SK-N-SH treated with all-trans-retinoic acid at 6 μM for 48 hours (cell line): ENCODE measurements around the gene ETF1.

Experiments
- ARNTL ChIP-seq: fragments of 450-650 bp; formaldehyde crosslinking; IDR thresholded peaks from 2 replicates; pipeline ENCODE4 v1.5.0; 2020; ENCODE audit warnings: low read depth, mild to moderate bottlenecking, moderate library complexity, borderline replicate concordance
- CREB5 ChIP-seq: fragments of 250-450 bp; sonication (Bioruptor Pico); IDR thresholded peaks from 2 replicates; pipeline ENCODE4 v1.5.1; 2020; ENCODE audit warnings: low read depth, mild to moderate bottlenecking, moderate library complexity
- CSRNP3 ChIP-seq: fragments of 250-450 bp; sonication (Bioruptor Pico); IDR thresholded peaks from 2 replicates; pipeline ENCODE4 v1.5.1; 2021; ENCODE audit warnings: mild to moderate bottlenecking, moderate library complexity
- ESRRG ChIP-seq: fragments of 250-450 bp; sonication (Bioruptor Pico); IDR thresholded peaks from 2 replicates; pipeline ENCODE4 v1.6.1; 2021; ENCODE audit warnings: mild to moderate bottlenecking
- ISL1 ChIP-seq: fragments of 250-450 bp; sonication (Bioruptor Pico); IDR thresholded peaks from 2 replicates; pipeline ENCODE4 v2.1.2; 2022; ENCODE audit warnings: mild to moderate bottlenecking, moderate library complexity
- OSR1 ChIP-seq: fragments of 250-450 bp; sonication (Bioruptor Pico); IDR thresholded peaks from 2 replicates; pipeline ENCODE4 v1.8.0; 2022; ENCODE audit warnings: moderate library complexity, mild to moderate bottlenecking, inconsistent platforms
- TCF4 ChIP-seq: fragments of 250-450 bp; sonication (Bioruptor Pico); IDR thresholded peaks from 2 replicates; pipeline ENCODE4 v1.8.0; 2021; ENCODE audit warnings: mild to moderate bottlenecking, moderate library complexity, borderline replicate concordance
- ZC3H10 ChIP-seq: fragments of 250-450 bp; sonication (Bioruptor Pico); IDR thresholded peaks from 2 replicates; pipeline ENCODE4 v1.5.1; 2021; ENCODE audit warnings: mild to moderate bottlenecking, moderate library complexity
- ZFP30 ChIP-seq: fragments of 450-650 bp; formaldehyde crosslinking; IDR thresholded peaks from 2 replicates; pipeline ENCODE4 v1.5.0; 2022; ENCODE audit warnings: mild to moderate bottlenecking, moderate library complexity
- TF ChIP-seq, protein P1 (sequence below): fragments of 250-450 bp; sonication (Bioruptor Pico); IDR thresholded peaks from 2 replicates; pipeline ENCODE4 v1.8.0; 2020; ENCODE audit warnings: mild to moderate bottlenecking, moderate library complexity, borderline replicate concordance
- TF ChIP-seq, protein P2 (sequence below): fragments of 250-450 bp; sonication (Bioruptor Pico); IDR thresholded peaks from 2 replicates; pipeline ENCODE4 v1.8.0; 2021; ENCODE audit warnings: low read depth, mild to moderate bottlenecking, moderate library complexity, borderline replicate concordance

DNA sequence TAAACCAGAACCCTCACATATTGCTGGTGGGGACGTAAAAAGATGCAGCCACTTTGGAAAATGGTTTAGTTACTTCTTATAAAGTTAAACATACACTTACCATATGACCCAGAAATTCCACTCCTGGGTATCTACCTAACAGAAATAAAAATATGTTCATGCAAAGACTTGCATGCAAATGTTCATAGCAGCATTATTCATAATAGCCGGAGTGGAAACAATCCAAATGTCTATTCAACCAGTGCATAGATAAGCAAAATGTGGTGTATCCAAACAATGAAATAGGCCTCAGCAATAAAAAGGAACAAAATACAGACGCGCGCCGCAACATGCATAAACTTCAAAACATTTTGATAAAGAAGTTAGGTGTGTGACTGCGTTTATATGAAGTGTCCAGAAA lies 66.1 kb downstream of the ETF1 start:
- TF ChIP-seq ARNTL (CRISPR knock-in tag) = no peak
- TF ChIP-seq ZFP30 = no peak
- no peak for TF ChIP-seq ESRRG
- no peak for TF ChIP-seq TCF4
- TF ChIP-seq, protein P1, sequence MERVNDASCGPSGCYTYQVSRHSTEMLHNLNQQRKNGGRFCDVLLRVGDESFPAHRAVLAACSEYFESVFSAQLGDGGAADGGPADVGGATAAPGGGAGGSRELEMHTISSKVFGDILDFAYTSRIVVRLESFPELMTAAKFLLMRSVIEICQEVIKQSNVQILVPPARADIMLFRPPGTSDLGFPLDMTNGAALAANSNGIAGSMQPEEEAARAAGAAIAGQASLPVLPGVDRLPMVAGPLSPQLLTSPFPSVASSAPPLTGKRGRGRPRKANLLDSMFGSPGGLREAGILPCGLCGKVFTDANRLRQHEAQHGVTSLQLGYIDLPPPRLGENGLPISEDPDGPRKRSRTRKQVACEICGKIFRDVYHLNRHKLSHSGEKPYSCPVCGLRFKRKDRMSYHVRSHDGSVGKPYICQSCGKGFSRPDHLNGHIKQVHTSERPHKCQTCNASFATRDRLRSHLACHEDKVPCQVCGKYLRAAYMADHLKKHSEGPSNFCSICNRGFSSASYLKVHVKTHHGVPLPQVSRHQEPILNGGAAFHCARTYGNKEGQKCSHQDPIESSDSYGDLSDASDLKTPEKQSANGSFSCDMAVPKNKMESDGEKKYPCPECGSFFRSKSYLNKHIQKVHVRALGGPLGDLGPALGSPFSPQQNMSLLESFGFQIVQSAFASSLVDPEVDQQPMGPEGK (CRISPR knock-in tag) = no peak
- no peak for TF ChIP-seq ISL1 (CRISPR knock-in tag)
- TF ChIP-seq ZC3H10 = no peak
- no peak for TF ChIP-seq CREB5 (CRISPR knock-in tag)
- no peak for TF ChIP-seq OSR1 (CRISPR knock-in tag)
- TF ChIP-seq, protein P2, sequence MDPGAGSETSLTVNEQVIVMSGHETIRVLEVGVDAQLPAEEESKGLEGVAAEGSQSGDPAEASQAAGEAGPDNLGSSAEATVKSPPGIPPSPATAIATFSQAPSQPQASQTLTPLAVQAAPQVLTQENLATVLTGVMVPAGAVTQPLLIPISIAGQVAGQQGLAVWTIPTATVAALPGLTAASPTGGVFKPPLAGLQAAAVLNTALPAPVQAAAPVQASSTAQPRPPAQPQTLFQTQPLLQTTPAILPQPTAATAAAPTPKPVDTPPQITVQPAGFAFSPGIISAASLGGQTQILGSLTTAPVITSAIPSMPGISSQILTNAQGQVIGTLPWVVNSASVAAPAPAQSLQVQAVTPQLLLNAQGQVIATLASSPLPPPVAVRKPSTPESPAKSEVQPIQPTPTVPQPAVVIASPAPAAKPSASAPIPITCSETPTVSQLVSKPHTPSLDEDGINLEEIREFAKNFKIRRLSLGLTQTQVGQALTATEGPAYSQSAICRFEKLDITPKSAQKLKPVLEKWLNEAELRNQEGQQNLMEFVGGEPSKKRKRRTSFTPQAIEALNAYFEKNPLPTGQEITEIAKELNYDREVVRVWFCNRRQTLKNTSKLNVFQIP (CRISPR knock-in tag) = no peak
- no peak for TF ChIP-seq CSRNP3
